ENCODE data around the gene SGMS1. TPM values are rescaled to one million over a fixed set of nuclear protein-coding genes. Genes with fewer than 3 reads are reported as not detected.

Gene SGMS1
- total RNA-seq, 3 donors from 2014 or later (not counting 1 experiment from before 2014, with no cell fraction given): 24.5 to 32.7 (median 30.4) TPM

DNA sequence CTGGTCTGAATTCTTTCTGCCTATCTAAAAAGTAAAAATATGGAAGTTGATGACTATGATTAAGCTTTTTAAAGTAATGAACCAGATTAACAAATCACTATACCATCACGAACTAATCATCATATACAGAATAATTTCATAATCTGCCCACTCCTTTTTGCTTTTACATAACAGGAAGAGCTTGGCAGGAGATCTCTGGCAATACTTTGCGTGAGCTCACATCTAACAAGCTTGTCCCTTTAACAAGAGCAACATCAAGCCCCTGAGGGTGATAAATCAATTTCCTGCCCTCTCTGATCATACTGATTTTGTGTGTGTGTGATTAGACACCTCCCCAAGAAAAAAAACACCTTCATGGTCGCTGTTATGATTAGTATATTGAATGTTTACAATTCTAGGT lies 228.9 kb downstream of the SGMS1 start:
- H3K27ac Mint-ChIP-seq: no peak overlapping the region
- H3K27me3 Mint-ChIP-seq (ENCODE audit: low read depth in 2 of 2): no peaks in the 10 kb centered on the region
- TF ChIP-seq, protein P1, sequence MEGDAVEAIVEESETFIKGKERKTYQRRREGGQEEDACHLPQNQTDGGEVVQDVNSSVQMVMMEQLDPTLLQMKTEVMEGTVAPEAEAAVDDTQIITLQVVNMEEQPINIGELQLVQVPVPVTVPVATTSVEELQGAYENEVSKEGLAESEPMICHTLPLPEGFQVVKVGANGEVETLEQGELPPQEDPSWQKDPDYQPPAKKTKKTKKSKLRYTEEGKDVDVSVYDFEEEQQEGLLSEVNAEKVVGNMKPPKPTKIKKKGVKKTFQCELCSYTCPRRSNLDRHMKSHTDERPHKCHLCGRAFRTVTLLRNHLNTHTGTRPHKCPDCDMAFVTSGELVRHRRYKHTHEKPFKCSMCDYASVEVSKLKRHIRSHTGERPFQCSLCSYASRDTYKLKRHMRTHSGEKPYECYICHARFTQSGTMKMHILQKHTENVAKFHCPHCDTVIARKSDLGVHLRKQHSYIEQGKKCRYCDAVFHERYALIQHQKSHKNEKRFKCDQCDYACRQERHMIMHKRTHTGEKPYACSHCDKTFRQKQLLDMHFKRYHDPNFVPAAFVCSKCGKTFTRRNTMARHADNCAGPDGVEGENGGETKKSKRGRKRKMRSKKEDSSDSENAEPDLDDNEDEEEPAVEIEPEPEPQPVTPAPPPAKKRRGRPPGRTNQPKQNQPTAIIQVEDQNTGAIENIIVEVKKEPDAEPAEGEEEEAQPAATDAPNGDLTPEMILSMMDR (IDR thresholded peaks at IDR 0.05): no peak
- H3K27ac ChIP-seq (ENCODE audit: low read length): no peak overlapping the region
- H3K27me3 ChIP-seq (ENCODE audit: control insufficient read depth, insufficient read depth, low read length): no peaks in the 10 kb centered on the region
- intact Hi-C loops (cut with micrococcal nuclease): no loop called here
- H3K4me1 ChIP-seq (ENCODE audit: control insufficient read depth, insufficient read depth, low read length): no peaks in the 10 kb centered on the region
- no peaks in the 10 kb centered on the region for H3K9me3 ChIP-seq (ENCODE audit: control insufficient read depth, insufficient read depth, low read length)
- no peak overlapping the region for H3K4me3 Mint-ChIP-seq
- DNase-seq: peak in 1 of 2 donors; percentile 23
- no peak overlapping the region for H3K4me3 ChIP-seq (ENCODE audit: low read length)
- H3K9me3 Mint-ChIP-seq: no peaks in the 10 kb centered on the region
- H3K4me1 Mint-ChIP-seq: peaks cover 39 to 47% of the 10 kb centered on the region in 2 donors
- H3K36me3 Mint-ChIP-seq: no peaks in the 10 kb centered on the region
- no peak for ATAC-seq
- WGBS (ENCODE audit: insufficient coverage): 57% methylated on average over 2 of the region's 3 CpGs
- H3K36me3 ChIP-seq (ENCODE audit: control insufficient read depth, insufficient read depth, low read length): no peaks in the 10 kb centered on the region

DNA sequence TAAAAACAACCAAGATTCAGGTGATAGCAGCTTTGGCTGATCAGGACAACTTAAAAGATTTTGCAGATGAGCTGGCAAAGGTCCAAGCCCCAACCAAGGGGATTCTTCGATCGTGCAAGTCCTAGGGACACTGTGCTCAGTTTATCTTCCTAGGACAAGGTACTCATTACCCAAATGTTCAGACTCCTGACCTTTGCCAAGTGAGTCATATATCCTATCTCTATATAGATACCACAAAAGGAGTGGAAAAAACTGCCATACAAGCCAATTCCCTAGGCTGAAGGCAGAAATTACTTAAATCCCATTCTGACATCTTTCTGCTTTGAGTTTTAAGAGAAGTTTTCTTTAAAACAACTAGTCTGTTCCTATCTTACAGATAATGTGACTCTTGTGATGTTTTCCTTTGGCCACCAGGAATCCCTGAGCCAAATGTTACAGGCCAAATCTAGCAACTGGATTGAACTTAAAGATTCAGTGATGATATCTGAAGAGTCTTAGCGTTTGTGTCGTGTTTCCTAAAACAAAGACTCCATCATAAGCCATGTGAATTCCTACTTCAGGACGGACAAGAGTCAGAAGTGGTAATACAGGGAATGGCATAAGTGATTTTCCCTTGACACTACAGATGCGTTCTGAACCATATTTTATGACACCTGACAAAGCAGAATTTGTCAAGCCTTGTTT lies 229.8 kb downstream of the SGMS1 start:
- H3K27ac ChIP-seq (ENCODE audit: low read length): no peak overlapping the region
- peaks cover 39 to 41% of the 10 kb centered on the region in 2 donors for H3K4me1 Mint-ChIP-seq
- no peak overlapping the region for H3K4me3 ChIP-seq (ENCODE audit: low read length)
- H3K4me3 Mint-ChIP-seq: no peak overlapping the region
- TF ChIP-seq, protein P1 (IDR thresholded peaks at IDR 0.05): no peak
- H3K9me3 ChIP-seq (ENCODE audit: control insufficient read depth, insufficient read depth, low read length): no peaks in the 10 kb centered on the region
- H3K27ac Mint-ChIP-seq: no peak overlapping the region
- H3K27me3 ChIP-seq (ENCODE audit: control insufficient read depth, insufficient read depth, low read length): no peaks in the 10 kb centered on the region
- H3K27me3 Mint-ChIP-seq (ENCODE audit: low read depth in 2 of 2): no peaks in the 10 kb centered on the region
- ATAC-seq (no peak), DNase-seq (no peak)
- H3K36me3 ChIP-seq (ENCODE audit: control insufficient read depth, insufficient read depth, low read length): no peaks in the 10 kb centered on the region
- WGBS (ENCODE audit: insufficient coverage): over 99% methylated on average over 5 of the region's 6 CpGs
- intact Hi-C loops (cut with micrococcal nuclease): no loop called here
- H3K4me1 ChIP-seq (ENCODE audit: control insufficient read depth, insufficient read depth, low read length): no peaks in the 10 kb centered on the region
- no peaks in the 10 kb centered on the region for H3K9me3 Mint-ChIP-seq
- H3K36me3 Mint-ChIP-seq: no peaks in the 10 kb centered on the region

DNA sequence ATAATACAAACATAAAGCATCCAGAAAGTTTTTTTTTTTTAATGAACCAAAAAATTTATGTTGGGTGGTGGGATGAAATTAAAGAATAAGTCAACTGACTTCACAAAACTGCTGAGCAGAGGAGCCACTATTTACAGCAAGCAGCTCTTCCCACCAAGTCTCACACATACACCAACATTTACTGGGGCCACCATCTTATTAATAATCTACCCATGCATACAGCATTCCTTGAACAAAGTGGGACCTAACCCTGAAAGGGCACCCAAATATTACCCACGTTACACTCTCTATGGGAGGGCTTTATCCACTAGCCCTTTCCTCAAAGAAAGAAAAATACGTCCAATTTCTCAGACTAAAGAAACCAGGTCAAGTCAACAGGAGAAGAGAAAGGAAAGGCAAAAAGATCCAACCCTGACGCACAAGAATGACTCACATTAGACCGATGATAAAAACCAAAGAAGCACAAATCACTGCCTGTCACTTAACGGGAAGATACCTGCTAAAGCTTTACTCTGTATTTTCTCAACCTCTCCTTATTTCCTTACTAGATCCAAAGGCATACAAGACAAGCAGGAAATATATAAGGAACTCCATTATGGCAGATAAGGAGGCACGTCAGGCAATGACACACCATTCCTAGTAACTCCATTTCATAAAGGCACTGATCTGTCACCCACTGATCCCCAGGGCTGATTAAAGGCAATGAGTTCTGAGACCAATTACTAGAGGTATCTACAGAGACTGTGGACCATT lies 230.6 kb downstream of the SGMS1 start:
- peaks cover 33% of the 10 kb centered on the region in 2 donors for H3K4me1 Mint-ChIP-seq
- Histone ChIP-seq H3K4me3 (ENCODE audit: low read length) (no peak overlapping the region), H3K4me1 (ENCODE audit: control insufficient read depth, insufficient read depth, low read length) (no peaks in the 10 kb centered on the region), H3K27ac (ENCODE audit: low read length) (no peak overlapping the region), H3K9me3 (ENCODE audit: control insufficient read depth, insufficient read depth, low read length) (no peaks in the 10 kb centered on the region), H3K36me3 (ENCODE audit: control insufficient read depth, insufficient read depth, low read length) (no peaks in the 10 kb centered on the region), H3K27me3 (ENCODE audit: control insufficient read depth, insufficient read depth, low read length) (no peaks in the 10 kb centered on the region)
- no peaks in the 10 kb centered on the region for H3K27me3 Mint-ChIP-seq (ENCODE audit: low read depth in 2 of 2)
- no peaks in the 10 kb centered on the region for H3K36me3 Mint-ChIP-seq
- WGBS (ENCODE audit: insufficient coverage): 86% methylated on average over 6 of the region's 6 CpGs
- no peak overlapping the region for H3K27ac Mint-ChIP-seq
- H3K9me3 Mint-ChIP-seq: no peaks in the 10 kb centered on the region
- intact Hi-C loops (cut with micrococcal nuclease): no loop called here
- DNase-seq (no peak), ATAC-seq (no peak)
- TF ChIP-seq, protein P1 (IDR thresholded peaks at IDR 0.05): no peak
- no peak overlapping the region for H3K4me3 Mint-ChIP-seq
